WTC11 (cell line): Measurements from ENCODE around the gene FAM124A. TPM values are rescaled to one million over a fixed set of nuclear protein-coding genes. Genes with fewer than 3 reads are reported as not detected.

ENCODE experiments used
- ATAC-seq: fragments of 200-7000 bp; cut with Tn5 transposase; 2 replicates; pipeline ENCODE4 v1.10.0; 2021; ENCODE audit warnings: mild to moderate bottlenecking, moderate library complexity
- CTCF ChIA-PET: fragments of 300-600 bp; sonication (Branson Sonifier 250); formaldehyde crosslinking; loops from one replicate; lab custom pipeline; 2021; ENCODE audit warnings: antibody characterized with exemption; lab: Charles Lee
- POLR2A ChIA-PET: fragments of 350-600 bp; sonication (Branson Sonifier 250); formaldehyde crosslinking; loops from one replicate; lab custom pipeline; 2021; ENCODE audit warnings: antibody characterized with exemption; lab: Charles Lee
- DNase-seq: peaks from one replicate; pipeline ENCODE4 v3.0.0; 2021; ENCODE audit warnings: low spot score
- H3K27ac Mint-ChIP-seq: 2 replicates; pipeline ENCODE4 v1.8.0; 2021; ENCODE audit warnings: mixed read lengths
- H3K27me3 Mint-ChIP-seq: 2 replicates; pipeline ENCODE4 v1.8.0; 2021; ENCODE audit warnings: low read depth, mild to moderate bottlenecking, moderate library complexity, mixed read lengths
- H3K36me3 Mint-ChIP-seq: 2 replicates; pipeline ENCODE4 v1.8.0; 2021; ENCODE audit warnings: mixed read lengths
- H3K4me1 Mint-ChIP-seq: 2 replicates; pipeline ENCODE4 v1.8.0; 2022; ENCODE audit warnings: mixed read lengths
- H3K4me3 Mint-ChIP-seq: 2 replicates; pipeline ENCODE4 v1.8.0; 2021; ENCODE audit warnings: mild to moderate bottlenecking, moderate library complexity, mixed read lengths
- H3K9me3 Mint-ChIP-seq: 2 replicates; pipeline ENCODE4 v1.8.0; 2021; ENCODE audit warnings: mixed read lengths
- ATF6 ChIP-seq: sonication (generic); formaldehyde crosslinking; IDR thresholded peaks from 2 replicates; pipeline ENCODE4 v1.8.1; 2023; ENCODE audit warnings: mild to moderate bottlenecking, missing genetic modification reagents
- CBFB ChIP-seq: sonication (generic); formaldehyde crosslinking; IDR thresholded peaks from 2 replicates; pipeline ENCODE4 v1.8.1; 2022; ENCODE audit warnings: mild to moderate bottlenecking, low read depth, missing genetic modification reagents
- CREB1 ChIP-seq: sonication (generic); formaldehyde crosslinking; IDR thresholded peaks from 2 replicates; pipeline ENCODE4 v1.8.0; 2023; ENCODE audit warnings: mild to moderate bottlenecking, missing genetic modification reagents
- E2F1 ChIP-seq: sonication (generic); formaldehyde crosslinking; IDR thresholded peaks from 2 replicates; pipeline ENCODE4 v1.8.0; 2022; ENCODE audit warnings: mild to moderate bottlenecking, missing genetic modification reagents
- E2F4 ChIP-seq: sonication (generic); formaldehyde crosslinking; IDR thresholded peaks from 2 replicates; pipeline ENCODE4 v1.8.1; 2022; ENCODE audit warnings: low read depth, mild to moderate bottlenecking, moderate library complexity, missing genetic modification reagents, borderline replicate concordance
- ELF4 ChIP-seq: sonication (generic); formaldehyde crosslinking; IDR thresholded peaks from 2 replicates; pipeline ENCODE4 v1.8.1; 2022; ENCODE audit warnings: low read depth, mild to moderate bottlenecking, moderate library complexity, missing genetic modification reagents
- FOXJ3 ChIP-seq: sonication (generic); formaldehyde crosslinking; IDR thresholded peaks from 2 replicates; pipeline ENCODE4 v1.9.0; 2021; ENCODE audit warnings: missing genetic modification reagents, mild to moderate bottlenecking, borderline replicate concordance
- GTF2I ChIP-seq: fragments of 250-450 bp; sonication (Bioruptor Pico); conservative IDR thresholded peaks from 2 replicates; pipeline ENCODE4 v1.4.0; 2021; ENCODE audit warnings: mild to moderate bottlenecking
- HMGXB4 ChIP-seq: sonication (generic); formaldehyde crosslinking; IDR thresholded peaks from 2 replicates; pipeline ENCODE4 v1.8.1; 2023; ENCODE audit warnings: mild to moderate bottlenecking, moderate library complexity, missing genetic modification reagents
- IRF2 ChIP-seq: sonication (generic); formaldehyde crosslinking; IDR thresholded peaks from 2 replicates; pipeline ENCODE4 v1.8.0; 2022; ENCODE audit warnings: low read depth, missing genetic modification reagents, borderline replicate concordance
- NFATC4 ChIP-seq: fragments of 250-450 bp; sonication (Bioruptor Pico); IDR thresholded peaks from 2 replicates; pipeline ENCODE4 v1.9.0; 2021; ENCODE audit warnings: mild to moderate bottlenecking
- NR1H2 ChIP-seq: sonication (generic); formaldehyde crosslinking; IDR thresholded peaks from 2 replicates; pipeline ENCODE4 v1.9.0; 2021; ENCODE audit warnings: mild to moderate bottlenecking, moderate library complexity, missing genetic modification reagents
- NR3C1 ChIP-seq: sonication (generic); formaldehyde crosslinking; conservative IDR thresholded peaks from 2 replicates; pipeline ENCODE4 v1.8.1; 2023; ENCODE audit warnings: low read depth, mild to moderate bottlenecking, missing genetic modification reagents
- PREB ChIP-seq: sonication (generic); formaldehyde crosslinking; IDR thresholded peaks from 2 replicates; pipeline ENCODE4 v1.8.1; 2022; ENCODE audit warnings: mild to moderate bottlenecking, missing genetic modification reagents, moderate library complexity, borderline replicate concordance
- SMAD3 ChIP-seq: sonication (generic); formaldehyde crosslinking; IDR thresholded peaks from 2 replicates; pipeline ENCODE4 v1.8.0; 2022; ENCODE audit warnings: missing genetic modification reagents, mild to moderate bottlenecking, borderline replicate concordance
- SP1 ChIP-seq: sonication (generic); formaldehyde crosslinking; conservative IDR thresholded peaks from 2 replicates; pipeline ENCODE4 v1.8.1; 2022; ENCODE audit warnings: missing genetic modification reagents
- STAT6 ChIP-seq: sonication (generic); formaldehyde crosslinking; conservative IDR thresholded peaks from 2 replicates; pipeline ENCODE4 v1.8.1; 2023; ENCODE audit warnings: mild to moderate bottlenecking, low read depth, missing genetic modification reagents, moderate library complexity
- TEAD1 ChIP-seq: sonication (generic); formaldehyde crosslinking; IDR thresholded peaks from 2 replicates; pipeline ENCODE4 v1.8.0; 2022; ENCODE audit warnings: mild to moderate bottlenecking, missing genetic modification reagents
- ZNF416 ChIP-seq: fragments of 250-450 bp; sonication (Bioruptor Pico); IDR thresholded peaks from 2 replicates; pipeline ENCODE4 v1.9.0; 2021; ENCODE audit warnings: mild to moderate bottlenecking, inconsistent platforms
- total RNA-seq: library from RNA; stranded (reverse); gene quantifications from 3 replicates; pipeline ENCODE4 v1.2.3, GENCODE V29; 2021
- TF ChIP-seq, protein P1 (sequence below): sonication (generic); formaldehyde crosslinking; IDR thresholded peaks from 2 replicates; pipeline ENCODE4 v1.8.0; 2022; ENCODE audit warnings: mild to moderate bottlenecking, missing genetic modification reagents
- TF ChIP-seq, protein P2 (sequence below): fragments of 250-450 bp; sonication (Bioruptor Pico); IDR thresholded peaks from 2 replicates; pipeline ENCODE4 v1.9.0; 2021; ENCODE audit warnings: mild to moderate bottlenecking

The FAM124A gene
- total RNA-seq, 1 experiment from 2014 or later: 45.8 TPM

GRCh38 chr13:51201886-51202285 lies 20.3 kb upstream of the FAM124A start:
- H3K27ac Mint-ChIP-seq: no peak overlapping the region
- peaks cover 15% of the 10 kb centered on the region for H3K9me3 Mint-ChIP-seq
- no peak for ATAC-seq
- ChIA-PET CTCF (interaction anchor here (1.6 kb wide), 2 partner anchors 77 to 84 kb away, joined by 4 to 5 read pairs; no protein-coding TSS in a partner anchor), POLR2A (no interaction called here)
- no peaks in the 10 kb centered on the region for H3K4me1 Mint-ChIP-seq
- peaks cover 45% of the 10 kb centered on the region for H3K27me3 Mint-ChIP-seq
- no peak overlapping the region for H3K4me3 Mint-ChIP-seq
- peaks cover 6% of the 10 kb centered on the region for H3K36me3 Mint-ChIP-seq
- no peak for DNase-seq
- no peak for TF ChIP-seq E2F1
- no peak for TF ChIP-seq ZNF416 (CRISPR knock-in tag)
- TF ChIP-seq GTF2I (CRISPR knock-in tag): no peak
- TF ChIP-seq E2F4 (CRISPR knock-in tag): no peak
- TF ChIP-seq ELF4 (CRISPR knock-in tag): no peak
- TF ChIP-seq SP1 (CRISPR knock-in tag): no peak
- no peak for TF ChIP-seq NFATC4 (CRISPR knock-in tag)
- TF ChIP-seq TEAD1: no peak
- no peak for TF ChIP-seq HMGXB4 (CRISPR knock-in tag)
- TF ChIP-seq SMAD3: no peak
- no peak for TF ChIP-seq PREB (CRISPR knock-in tag)
- TF ChIP-seq NR1H2: no peak
- no peak for TF ChIP-seq IRF2
- TF ChIP-seq NR3C1: no peak

DNA sequence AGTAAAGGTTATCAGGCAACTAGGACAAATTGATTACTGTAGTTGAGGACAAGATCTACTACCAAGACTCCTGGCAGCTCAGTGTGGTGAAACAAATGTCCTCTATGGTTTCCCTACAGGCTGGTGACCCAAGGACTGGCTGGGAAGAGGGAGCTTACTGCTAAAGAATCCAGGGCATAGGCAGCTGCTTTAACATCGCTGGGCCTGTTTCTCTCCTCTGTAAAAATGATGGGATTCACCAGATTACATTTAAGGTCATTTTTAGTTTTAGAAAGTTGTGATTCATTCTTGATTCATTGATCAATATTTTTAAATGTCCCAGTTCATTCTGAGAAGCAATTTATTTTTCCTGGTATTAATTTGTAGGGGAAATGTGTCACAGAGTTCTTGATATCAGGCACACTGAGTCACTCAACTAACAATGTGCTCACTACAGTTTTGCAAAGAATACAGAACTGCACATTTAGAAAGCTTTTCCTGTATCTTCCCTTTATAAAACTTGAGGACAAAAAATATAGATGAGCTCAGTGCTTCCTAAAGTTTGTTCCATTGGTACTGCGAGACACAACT lies 19.6 kb upstream of the FAM124A start:
- H3K4me1 Mint-ChIP-seq: no peaks in the 10 kb centered on the region
- H3K27ac Mint-ChIP-seq: no peak overlapping the region
- ATAC-seq: no peak
- H3K36me3 Mint-ChIP-seq: peaks cover 6% of the 10 kb centered on the region
- DNase-seq: no peak
- peaks cover 15% of the 10 kb centered on the region for H3K9me3 Mint-ChIP-seq
- peaks cover 45% of the 10 kb centered on the region for H3K27me3 Mint-ChIP-seq
- CTCF ChIA-PET: interaction anchor here (1.6 kb wide), 2 partner anchors 77 to 84 kb away, joined by 4 to 5 read pairs; no protein-coding TSS in a partner anchor
- POLR2A ChIA-PET: no interaction called here
- no peak overlapping the region for H3K4me3 Mint-ChIP-seq
- TF ChIP-seq, protein P1, sequence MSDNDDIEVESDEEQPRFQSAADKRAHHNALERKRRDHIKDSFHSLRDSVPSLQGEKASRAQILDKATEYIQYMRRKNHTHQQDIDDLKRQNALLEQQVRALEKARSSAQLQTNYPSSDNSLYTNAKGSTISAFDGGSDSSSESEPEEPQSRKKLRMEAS (CRISPR knock-in tag): no peak
- TF ChIP-seq STAT6: no peak
- no peak for TF ChIP-seq ATF6
- no peak for TF ChIP-seq SP1 (CRISPR knock-in tag)
- TF ChIP-seq, protein P2, sequence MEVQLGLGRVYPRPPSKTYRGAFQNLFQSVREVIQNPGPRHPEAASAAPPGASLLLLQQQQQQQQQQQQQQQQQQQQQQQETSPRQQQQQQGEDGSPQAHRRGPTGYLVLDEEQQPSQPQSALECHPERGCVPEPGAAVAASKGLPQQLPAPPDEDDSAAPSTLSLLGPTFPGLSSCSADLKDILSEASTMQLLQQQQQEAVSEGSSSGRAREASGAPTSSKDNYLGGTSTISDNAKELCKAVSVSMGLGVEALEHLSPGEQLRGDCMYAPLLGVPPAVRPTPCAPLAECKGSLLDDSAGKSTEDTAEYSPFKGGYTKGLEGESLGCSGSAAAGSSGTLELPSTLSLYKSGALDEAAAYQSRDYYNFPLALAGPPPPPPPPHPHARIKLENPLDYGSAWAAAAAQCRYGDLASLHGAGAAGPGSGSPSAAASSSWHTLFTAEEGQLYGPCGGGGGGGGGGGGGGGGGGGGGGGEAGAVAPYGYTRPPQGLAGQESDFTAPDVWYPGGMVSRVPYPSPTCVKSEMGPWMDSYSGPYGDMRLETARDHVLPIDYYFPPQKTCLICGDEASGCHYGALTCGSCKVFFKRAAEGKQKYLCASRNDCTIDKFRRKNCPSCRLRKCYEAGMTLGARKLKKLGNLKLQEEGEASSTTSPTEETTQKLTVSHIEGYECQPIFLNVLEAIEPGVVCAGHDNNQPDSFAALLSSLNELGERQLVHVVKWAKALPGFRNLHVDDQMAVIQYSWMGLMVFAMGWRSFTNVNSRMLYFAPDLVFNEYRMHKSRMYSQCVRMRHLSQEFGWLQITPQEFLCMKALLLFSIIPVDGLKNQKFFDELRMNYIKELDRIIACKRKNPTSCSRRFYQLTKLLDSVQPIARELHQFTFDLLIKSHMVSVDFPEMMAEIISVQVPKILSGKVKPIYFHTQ (CRISPR knock-in tag): no peak
- TF ChIP-seq CBFB (CRISPR knock-in tag): no peak
- no peak for TF ChIP-seq GTF2I (CRISPR knock-in tag)
- no peak for TF ChIP-seq SMAD3
- no peak for TF ChIP-seq FOXJ3 (CRISPR knock-in tag)
- TF ChIP-seq CREB1 (CRISPR knock-in tag): no peak
